Stomach (tissue), 19 donors: ENCODE results near the gene OR6C68. TPM values are rescaled to one million over a fixed set of nuclear protein-coding genes. Genes with fewer than 3 reads are reported as not detected.

Source experiments
- DNase-seq, 2 donors: peaks; one replicate each; pipeline versions ENCODE4 v3.0.0 to v3.0.0-alpha.2; 2013 to 2019
- H3K27ac ChIP-seq, 5 donors: fragments of 200-600 bp in 4 of 5; sonication (generic) in 4 of 5; one replicate each; pipeline ENCODE4 v1.5.1; 2013 to 2019; ENCODE audit warnings: mild to moderate bottlenecking in 1 of 5, moderate library complexity in 1 of 5
- H3K27me3 ChIP-seq, 3 donors: fragments of 200-600 bp; sonication (generic); one replicate each; pipeline ENCODE4 v1.5.1; 2017 to 2019; ENCODE audit warnings: mixed run types in 1 of 3
- H3K36me3 ChIP-seq, 4 donors: fragments of 200-600 bp; sonication (generic); 1 replicate in 3 of 4; 2 replicates in 1 of 4; pipeline ENCODE4 v1.5.1; 2016 to 2019
- H3K4me1 ChIP-seq, 4 donors: fragments of 200-600 bp; sonication (generic); one replicate each; pipeline ENCODE4 v1.5.1; 2016 to 2019
- H3K4me3 ChIP-seq, 4 donors: fragments of 200-600 bp; sonication (generic) in 3 of 4; one replicate each; pipeline ENCODE4 v1.5.1; 2016 to 2019; ENCODE audit warnings: mild to moderate bottlenecking in 1 of 4
- H3K9me3 ChIP-seq, 4 donors: fragments of 200-600 bp; sonication (generic); one replicate each; pipeline ENCODE4 v1.5.1; 2016 to 2019
- EP300 ChIP-seq: sonication (generic); formaldehyde crosslinking; IDR thresholded peaks from one replicate; pipeline ENCODE4 v1.6.1; 2017; ENCODE audit warnings: antibody characterized with exemption
- POLR2A ChIP-seq, 4 donors: fragments of 450-650 bp; IDR thresholded peaks; one replicate each; pipeline ENCODE4 v1.6.1; 2016; ENCODE audit warnings: antibody characterized with exemption in 4 of 4, control low read depth in 2 of 4, mild to moderate bottlenecking in 1 of 4, moderate library complexity in 1 of 4
- POLR2AphosphoS5 ChIP-seq, 3 donors: sonication (generic); formaldehyde crosslinking; IDR thresholded peaks; one replicate each; pipeline ENCODE4 v1.6.1; 2016; ENCODE audit warnings: antibody characterized with exemption in 3 of 3
- WGBS, 5 donors: extraction: QIAGEN DNeasy Blood & Tissue Kit in 3 of 5; methylation state at CpG; one replicate each; pipeline versions ENCODE4 v1.1.5 to v1.1.7; 2013 to 2018; 5-methylcytosine and 5-hydroxymethylcytosine counted together
- intact Hi-C: fragments of 100-400 bp; cut with DNase I; formaldehyde crosslinking; loops from one replicate; pipeline ENCODE4 v1.15.1; 2023; ENCODE audit warnings: low total_unique reads
- long read RNA-seq, 10 donors: transcript quantifications; one replicate each; lab custom pipeline, GENCODE V29; 2026
- polyA plus RNA-seq, 3 donors: library from polyadenylated mRNA; stranded (reverse); fragments of 200-250 nt; gene quantifications; one replicate each; pipeline ENCODE4 v1.2.3, GENCODE V29; 2013
- total RNA-seq, 5 donors: library from RNA; depleted of rRNA; stranded (reverse); fragments of >200 nt; gene quantifications; one replicate each; pipeline versions ENCODE4 v1.1.0 to v1.2.3, GENCODE V29; 2014 to 2016
- TF ChIP-seq, protein P1 (sequence below), 7 experiments: fragments of 450-650 bp in 4 of 7; fragments of 200-600 bp in 3 of 7; sonication (generic) in 3 of 7; IDR thresholded peaks; one replicate each; pipeline ENCODE4 v1.5.1; 2016 to 2019; ENCODE audit warnings: antibody characterized with exemption in 7 of 7, control low read depth in 2 of 7, mild to moderate bottlenecking in 1 of 7
- donor health status: healthy with polysubstance abuse.
- donor health status: Bipolar disorder and iron deficiency.
- donor health status: healthy.

OR6C68 gene
- not detected for total RNA-seq
- not detected for polyA plus RNA-seq
- long read RNA-seq, donor 1, result 0 reads
- long read RNA-seq, donor 2, result 0 reads
- long read RNA-seq, donor 3, result 0 reads
- long read RNA-seq, donor 4, result 0 reads
- long read RNA-seq, donor 5, result 0 reads
- long read RNA-seq, donor 6, result 0 reads
- long read RNA-seq, donor 7, result 0 reads
- long read RNA-seq, donor 8, result 0 reads
- long read RNA-seq, donor 9, partial matches to known transcripts, result 0 of 1 reads
- long read RNA-seq, donor 9, other reads (novel, unspliced or antisense), result 0 of 1 reads
- long read RNA-seq, donor 10, result 0 reads

DNA sequence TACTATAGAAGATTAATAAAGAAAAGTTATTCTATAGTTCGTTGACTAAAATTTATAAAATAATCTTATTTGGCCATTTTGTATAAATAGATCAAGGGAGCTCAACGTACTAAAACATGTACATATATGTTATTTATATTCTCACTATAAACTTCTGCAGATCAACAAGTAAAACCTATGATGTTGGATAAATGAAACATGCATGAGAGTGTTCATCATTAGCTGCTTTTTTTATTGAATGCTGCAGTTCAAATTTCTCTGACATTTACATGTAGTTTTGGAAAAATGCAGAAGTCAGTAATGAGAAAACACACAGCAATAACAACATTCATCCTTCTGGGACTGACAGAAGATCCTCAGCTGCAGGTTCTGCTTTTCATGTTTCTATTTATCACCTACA is at the start of gene OR6C68:
Gene OR6C68 (plus strand): TSS at position 301 of the 400 bp plus-strand sequence. CDS start 0 bp downstream, at position 301.
- intact Hi-C loops, result no loop called here
- Histone ChIP-seq H3K27me3 (no peaks in the 10 kb centered on the region), H3K27ac (no peak within 1 kb of the TSS), H3K4me1 (no peaks in the 10 kb centered on the region), H3K9me3 (no peaks in the 10 kb centered on the region), H3K4me3 (no peak within 1 kb of the TSS), H3K36me3 (no peaks in the 10 kb centered on the region)
- TF ChIP-seq POLR2AphosphoS5 (IDR thresholded peaks at IDR 0.05) (no peak), EP300 (no peak), POLR2A (IDR thresholded peaks at IDR 0.05) (no peak)
- TF ChIP-seq, protein P1, sequence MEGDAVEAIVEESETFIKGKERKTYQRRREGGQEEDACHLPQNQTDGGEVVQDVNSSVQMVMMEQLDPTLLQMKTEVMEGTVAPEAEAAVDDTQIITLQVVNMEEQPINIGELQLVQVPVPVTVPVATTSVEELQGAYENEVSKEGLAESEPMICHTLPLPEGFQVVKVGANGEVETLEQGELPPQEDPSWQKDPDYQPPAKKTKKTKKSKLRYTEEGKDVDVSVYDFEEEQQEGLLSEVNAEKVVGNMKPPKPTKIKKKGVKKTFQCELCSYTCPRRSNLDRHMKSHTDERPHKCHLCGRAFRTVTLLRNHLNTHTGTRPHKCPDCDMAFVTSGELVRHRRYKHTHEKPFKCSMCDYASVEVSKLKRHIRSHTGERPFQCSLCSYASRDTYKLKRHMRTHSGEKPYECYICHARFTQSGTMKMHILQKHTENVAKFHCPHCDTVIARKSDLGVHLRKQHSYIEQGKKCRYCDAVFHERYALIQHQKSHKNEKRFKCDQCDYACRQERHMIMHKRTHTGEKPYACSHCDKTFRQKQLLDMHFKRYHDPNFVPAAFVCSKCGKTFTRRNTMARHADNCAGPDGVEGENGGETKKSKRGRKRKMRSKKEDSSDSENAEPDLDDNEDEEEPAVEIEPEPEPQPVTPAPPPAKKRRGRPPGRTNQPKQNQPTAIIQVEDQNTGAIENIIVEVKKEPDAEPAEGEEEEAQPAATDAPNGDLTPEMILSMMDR (IDR thresholded peaks at IDR 0.05), result no peak
- WGBS, 5 donors, result 63 to 75% (median 72%) methylated on average over 2 of the region's 2 CpGs
- no peak for DNase-seq

DNA sequence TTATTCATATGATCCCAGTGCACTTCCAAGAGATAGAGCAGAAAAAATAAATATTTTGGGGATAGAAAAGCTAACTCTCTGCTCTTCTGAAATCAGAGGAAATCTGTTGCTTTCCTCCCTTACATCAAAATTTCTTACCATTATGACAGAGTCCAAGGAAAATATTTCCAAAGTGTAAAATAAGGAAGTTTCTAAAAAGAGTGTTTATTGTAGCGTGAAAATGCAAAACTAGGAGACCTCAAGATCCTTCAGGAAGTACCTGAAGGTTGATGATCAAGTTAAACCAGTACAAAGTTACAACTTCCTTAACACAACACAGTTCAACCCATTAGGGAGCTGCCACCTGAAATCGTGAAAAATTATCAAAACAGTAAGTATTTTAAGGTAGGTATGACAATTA is 48.4 kb upstream of the OR6C68 start, which contains the start of gene OR6C2:
Gene OR6C2 (plus strand): TSS at position 301 of the 400 bp plus-strand sequence. CDS start 8,138 bp downstream, outside the sequence.
- peak in 1 of 2 donors; percentile 4 for DNase-seq
- no peaks in the 10 kb centered on the region for H3K4me1 ChIP-seq
- no peak within 1 kb of the TSS for H3K4me3 ChIP-seq
- no peak for TF ChIP-seq EP300
- TF ChIP-seq, protein P1 (IDR thresholded peaks at IDR 0.05), result no peak
- no peak for TF ChIP-seq POLR2A (IDR thresholded peaks at IDR 0.05)
- TF ChIP-seq POLR2AphosphoS5 (IDR thresholded peaks at IDR 0.05), result no peak
- H3K9me3 ChIP-seq, result peaks cover 0 to 16% (median 5%) of the 10 kb centered on the region in 4 donors
- no peaks in the 10 kb centered on the region for H3K36me3 ChIP-seq
- no peak within 1 kb of the TSS for H3K27ac ChIP-seq
- WGBS, 5 donors, result 42 to 51% (median 45%) methylated on average over 2 of the region's 2 CpGs
- intact Hi-C loops, result no loop called here
- H3K27me3 ChIP-seq, result no peaks in the 10 kb centered on the region

DNA sequence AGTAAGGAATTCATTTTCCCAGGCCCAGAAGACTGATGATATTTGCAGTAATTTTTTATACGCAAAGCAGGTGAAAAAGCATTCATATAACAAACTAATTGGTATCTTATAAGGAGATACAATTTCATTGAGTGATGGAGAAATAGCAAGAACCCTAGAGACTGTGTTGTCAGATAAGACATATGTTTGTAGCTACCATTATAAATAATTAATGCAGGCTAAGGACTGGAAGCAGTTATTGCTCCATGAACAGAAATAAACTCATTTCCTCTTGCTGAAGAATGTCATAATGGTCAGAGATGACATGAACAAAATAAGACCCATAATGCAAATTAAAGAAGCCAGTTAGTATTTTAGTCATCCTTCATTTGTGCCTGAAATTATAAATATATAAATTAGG is 46.8 kb upstream of the OR6C68 start:
- H3K4me1 ChIP-seq, result no peaks in the 10 kb centered on the region
- no peaks in the 10 kb centered on the region for H3K27me3 ChIP-seq
- intact Hi-C loops, result no loop called here
- no peaks in the 10 kb centered on the region for H3K36me3 ChIP-seq
- 91 to 100% (median 99%) methylated on average over 1 of the region's 1 CpG for WGBS, 5 donors
- no peak overlapping the region for H3K27ac ChIP-seq
- H3K9me3 ChIP-seq, result peaks cover 0 to 13% (median 3%) of the 10 kb centered on the region in 4 donors
- H3K4me3 ChIP-seq, result no peak overlapping the region
- TF ChIP-seq POLR2A (IDR thresholded peaks at IDR 0.05), result no peak
- TF ChIP-seq, protein P1 (IDR thresholded peaks at IDR 0.05), result no peak
- TF ChIP-seq EP300, result no peak
- no peak for TF ChIP-seq POLR2AphosphoS5 (IDR thresholded peaks at IDR 0.05)
- DNase-seq, result no peak

DNA sequence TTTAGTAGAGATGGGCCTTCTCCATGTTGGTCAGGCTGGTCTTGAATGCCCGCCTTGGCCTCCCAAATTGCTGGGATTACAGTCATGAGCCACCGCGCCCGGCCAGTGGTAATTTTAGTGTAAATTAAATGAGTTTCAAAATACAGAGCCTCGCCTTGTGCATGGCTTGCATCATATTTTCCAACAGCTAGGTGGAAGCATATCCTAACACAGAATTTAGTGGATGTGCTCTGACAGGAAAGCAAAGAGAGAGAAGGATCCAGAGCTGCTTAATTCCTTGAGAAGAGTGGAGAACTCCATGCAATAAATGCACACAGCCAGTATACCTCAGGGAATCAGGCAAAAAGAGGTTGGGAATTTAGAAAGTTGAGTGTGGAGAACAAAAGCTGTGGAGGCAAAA is 45.9 kb upstream of the OR6C68 start:
- peaks cover 0 to 6% (median 0%) of the 10 kb centered on the region in 4 donors for H3K9me3 ChIP-seq
- no peaks in the 10 kb centered on the region for H3K4me1 ChIP-seq
- H3K4me3 ChIP-seq, result no peak overlapping the region
- intact Hi-C loops, result no loop called here
- peak in 1 of 2 donors; percentile 38 for DNase-seq
- H3K27ac ChIP-seq, result no peak overlapping the region
- no peaks in the 10 kb centered on the region for H3K36me3 ChIP-seq
- WGBS, 5 donors, result 69 to 81% (median 76%) methylated on average over 5 of the region's 5 CpGs
- TF ChIP-seq POLR2A (IDR thresholded peaks at IDR 0.05) (no peak), POLR2AphosphoS5 (IDR thresholded peaks at IDR 0.05) (no peak), EP300 (no peak)
- TF ChIP-seq, protein P1 (IDR thresholded peaks at IDR 0.05), result no peak
- no peaks in the 10 kb centered on the region for H3K27me3 ChIP-seq
